A204.1 (cell line): Measurements from ENCODE around the gene RAB11FIP5.

ENCODE experiments used
- FAIRE-seq: peaks from 2 replicates; lab custom pipeline; 2012; peaks lifted over from hg19 to GRCh38; lab: Jason Lieb, UNC

Gene RAB11FIP5

DNA sequence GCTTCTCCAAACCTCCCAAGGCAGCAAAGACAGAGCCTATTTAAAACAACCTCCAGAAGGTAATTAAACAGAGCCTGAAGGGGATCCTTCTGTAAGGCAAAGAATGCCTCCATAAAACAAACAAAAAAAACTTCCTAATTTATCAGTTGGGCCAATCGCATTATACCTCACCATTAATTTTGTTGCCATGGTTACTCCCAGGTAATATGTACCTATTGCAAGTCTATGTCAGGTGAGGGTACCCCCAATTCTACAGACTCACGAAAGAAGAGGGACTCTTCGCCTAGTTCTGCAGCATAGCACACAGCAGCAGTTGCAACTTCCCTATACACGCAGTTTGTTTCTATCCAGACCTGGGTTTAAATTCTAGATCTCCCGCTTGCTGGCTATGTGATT lies 80.0 kb downstream of the RAB11FIP5 start:
- no peak for FAIRE-seq

- no peak for FAIRE-seq
These were observed 80.7 kb downstream of the RAB11FIP5 start for GRCh38 chr2:73031725-73032701.

- FAIRE-seq, result no peak
These were observed 81.6 kb downstream of the RAB11FIP5 start for GRCh38 chr2:73031095-73031678.

DNA sequence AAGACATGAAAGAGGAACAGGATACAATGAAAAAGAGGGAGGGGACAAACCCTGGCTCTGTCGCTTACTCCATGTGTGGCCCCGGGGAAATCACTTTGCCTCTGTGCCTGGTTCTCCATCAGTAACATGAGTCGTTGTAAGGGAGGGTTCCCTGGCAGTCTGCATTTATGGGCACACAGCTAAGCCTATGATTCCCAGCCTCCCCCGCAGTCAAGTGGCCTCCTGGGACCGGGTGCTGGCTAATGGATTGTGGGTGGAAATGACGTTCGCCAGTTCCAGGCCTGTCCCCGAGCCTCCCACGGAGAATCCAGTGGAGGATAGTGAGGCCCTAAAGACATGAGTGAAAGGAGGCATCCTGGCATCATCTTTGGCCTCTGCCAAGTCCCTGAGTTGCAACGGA lies 83.9 kb downstream of the RAB11FIP5 start:
- no peak for FAIRE-seq

- FAIRE-seq, result peak; percentile 21
These were observed 85.4 kb downstream of the RAB11FIP5 start for GRCh38 chr2:73027340-73027739.

GRCh38 chr2:73023497-73023896 lies 89.3 kb downstream of the RAB11FIP5 start:
- no peak for FAIRE-seq
